ENCODE measurements around the gene CWC27. TPM values are rescaled to one million over a fixed set of nuclear protein-coding genes. Genes with fewer than 3 reads are reported as not detected.

Gene CWC27
- polyA plus RNA-seq, 1 donor, result 23.2 TPM

DNA sequence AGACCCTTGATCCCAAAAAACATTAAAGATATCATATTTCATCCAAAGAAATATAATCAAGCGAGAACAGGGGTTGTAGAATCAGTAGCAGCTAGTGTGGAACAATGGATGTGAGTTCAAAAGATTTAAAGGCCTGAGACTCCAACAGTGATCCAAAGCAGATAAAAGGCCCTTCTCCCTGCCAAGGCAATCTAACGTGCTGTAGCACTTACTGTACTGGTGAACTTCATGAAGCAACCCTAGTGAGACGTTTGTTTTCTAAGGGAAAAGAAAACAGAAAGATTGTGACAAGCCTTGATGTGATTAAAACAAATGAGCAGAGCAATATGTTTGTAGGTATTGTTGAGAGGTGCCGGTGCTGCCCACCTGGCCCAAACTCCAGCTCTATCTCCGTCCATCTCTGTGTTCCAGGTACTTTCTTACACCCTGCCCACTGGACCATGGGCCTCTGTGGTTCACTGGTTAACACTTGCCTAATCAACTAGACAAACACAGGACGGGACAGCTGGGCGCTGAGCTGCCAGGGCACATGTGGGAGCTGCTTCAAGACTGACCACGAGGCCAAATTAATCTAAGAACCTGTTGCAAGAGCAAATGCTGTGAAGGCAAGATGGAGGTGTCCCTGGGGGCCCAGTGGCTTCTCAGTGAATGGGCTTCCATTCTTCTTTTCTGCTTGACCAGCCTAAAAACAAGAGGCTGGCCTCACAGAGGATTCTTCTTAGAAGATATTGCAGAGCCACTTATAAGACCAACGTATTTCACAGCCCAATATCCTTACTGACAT, 265.5 kb downstream of the CWC27 start:
- DNase-seq (ENCODE audit: low read depth), result no peak

DNA sequence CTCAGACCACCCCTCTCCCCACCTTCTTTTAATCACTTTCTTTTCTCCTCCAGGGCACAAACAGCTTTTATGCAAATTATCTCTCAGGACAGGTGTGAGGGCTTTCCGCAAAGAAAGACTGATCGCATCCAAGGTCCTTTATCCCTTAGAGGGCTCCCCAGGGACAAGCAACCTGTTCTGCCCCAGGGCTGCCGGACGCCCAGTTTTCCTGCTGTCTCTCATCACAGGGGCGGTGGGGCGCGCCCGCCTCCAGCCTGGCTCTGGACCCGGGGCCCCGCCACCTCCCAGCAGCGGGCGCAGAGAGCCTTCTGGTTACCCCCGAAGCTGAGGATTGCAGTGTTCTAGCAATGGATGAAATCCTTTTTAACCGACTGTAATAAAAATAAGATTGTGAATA, 266.1 kb downstream of the CWC27 start:
- no peak for DNase-seq (ENCODE audit: low read depth)

DNA sequence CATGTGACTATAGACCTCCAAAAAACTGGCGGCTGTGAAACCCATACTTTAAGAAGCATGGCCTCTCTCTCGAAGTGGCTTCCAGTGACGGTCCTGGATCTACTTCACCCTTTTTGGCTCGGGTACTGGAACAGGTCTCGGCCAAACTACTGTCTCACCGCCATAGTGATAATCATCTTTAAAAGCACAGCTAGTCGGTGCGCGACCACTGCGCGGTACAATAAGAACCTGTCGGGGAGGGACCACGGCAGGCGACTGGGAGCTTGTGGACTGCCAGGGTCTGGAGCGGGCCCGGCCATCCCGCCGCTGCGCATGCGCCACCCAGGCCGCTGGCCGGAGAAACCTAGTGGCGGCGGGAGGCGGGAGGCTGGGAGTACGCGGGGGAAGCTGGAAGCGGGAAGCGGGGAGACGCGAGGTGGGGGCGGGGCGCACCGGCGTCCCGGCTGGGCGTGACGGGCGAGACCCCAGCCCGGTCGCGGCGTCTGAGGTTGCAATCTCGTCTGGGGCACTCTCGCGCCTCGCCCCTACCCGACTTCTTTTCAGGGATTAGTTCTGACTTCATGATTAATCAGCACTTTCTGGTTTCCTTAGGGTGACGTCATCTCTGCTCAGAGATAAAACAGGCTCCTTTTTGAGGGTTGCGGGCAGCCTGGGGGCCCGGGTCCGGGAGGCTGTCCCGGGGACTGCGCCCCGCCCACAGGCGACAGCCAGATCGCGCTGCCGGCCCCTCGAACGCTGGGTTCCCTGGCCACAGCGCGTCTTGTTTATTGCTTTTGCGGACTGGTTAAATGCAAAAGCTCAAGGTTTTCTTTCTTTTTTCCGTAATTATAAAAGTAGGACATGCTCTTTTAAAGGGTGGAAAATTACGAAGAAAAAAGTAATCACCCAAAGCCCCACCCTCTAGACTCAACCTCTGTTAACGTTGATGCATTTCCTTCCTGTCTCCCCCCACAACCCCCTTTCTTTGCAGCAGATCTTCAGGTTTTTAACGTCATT, 266.8 kb downstream of the CWC27 start:
- no peak for DNase-seq (ENCODE audit: low read depth)

DNA sequence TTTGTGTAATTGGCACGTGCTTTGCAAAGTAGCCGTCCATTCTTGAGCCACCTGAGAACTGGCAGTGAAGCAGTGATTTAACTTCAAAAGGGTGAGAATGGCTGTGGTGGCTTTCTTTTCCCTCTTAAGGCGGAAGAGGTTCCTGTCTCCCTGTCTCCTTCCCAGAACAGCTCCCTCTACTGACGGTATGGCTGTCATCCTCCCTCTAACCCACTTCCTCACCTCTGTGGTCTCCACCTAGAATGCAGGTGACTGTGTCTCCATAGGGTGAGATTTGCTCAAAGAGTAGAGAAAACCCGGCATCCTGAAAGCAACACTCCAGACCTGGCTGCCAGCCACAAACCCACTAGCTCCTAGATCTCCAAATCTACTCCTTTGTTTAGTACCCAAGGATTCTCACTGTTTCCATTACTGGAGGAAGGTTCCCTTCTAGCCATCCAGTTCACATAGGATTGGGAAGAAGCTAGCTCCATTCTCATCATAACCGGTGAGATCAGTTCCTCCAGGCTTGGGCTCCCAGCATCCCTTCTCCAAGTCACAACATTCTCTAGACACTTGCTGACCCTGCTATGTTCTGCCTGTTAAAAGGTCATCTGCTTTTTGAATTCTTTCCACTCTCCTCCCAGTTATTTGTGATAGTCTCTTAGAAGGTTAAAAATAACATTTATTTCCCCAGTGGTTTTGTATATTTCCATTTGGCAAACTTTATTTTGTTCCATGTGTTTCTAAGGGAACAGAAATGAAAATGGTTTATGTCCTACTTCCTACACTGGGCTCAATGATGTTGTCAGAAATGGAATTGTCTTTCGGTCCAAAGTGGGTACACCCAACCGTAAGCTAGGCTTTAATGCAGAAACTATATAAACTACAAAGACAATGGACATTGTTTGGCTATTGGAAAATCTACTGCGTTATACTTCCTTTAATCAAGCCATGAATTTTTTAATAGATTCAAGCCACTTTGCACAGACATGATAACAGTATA, 269.4 kb downstream of the CWC27 start:
- DNase-seq (ENCODE audit: low read depth), result no peak

DNA sequence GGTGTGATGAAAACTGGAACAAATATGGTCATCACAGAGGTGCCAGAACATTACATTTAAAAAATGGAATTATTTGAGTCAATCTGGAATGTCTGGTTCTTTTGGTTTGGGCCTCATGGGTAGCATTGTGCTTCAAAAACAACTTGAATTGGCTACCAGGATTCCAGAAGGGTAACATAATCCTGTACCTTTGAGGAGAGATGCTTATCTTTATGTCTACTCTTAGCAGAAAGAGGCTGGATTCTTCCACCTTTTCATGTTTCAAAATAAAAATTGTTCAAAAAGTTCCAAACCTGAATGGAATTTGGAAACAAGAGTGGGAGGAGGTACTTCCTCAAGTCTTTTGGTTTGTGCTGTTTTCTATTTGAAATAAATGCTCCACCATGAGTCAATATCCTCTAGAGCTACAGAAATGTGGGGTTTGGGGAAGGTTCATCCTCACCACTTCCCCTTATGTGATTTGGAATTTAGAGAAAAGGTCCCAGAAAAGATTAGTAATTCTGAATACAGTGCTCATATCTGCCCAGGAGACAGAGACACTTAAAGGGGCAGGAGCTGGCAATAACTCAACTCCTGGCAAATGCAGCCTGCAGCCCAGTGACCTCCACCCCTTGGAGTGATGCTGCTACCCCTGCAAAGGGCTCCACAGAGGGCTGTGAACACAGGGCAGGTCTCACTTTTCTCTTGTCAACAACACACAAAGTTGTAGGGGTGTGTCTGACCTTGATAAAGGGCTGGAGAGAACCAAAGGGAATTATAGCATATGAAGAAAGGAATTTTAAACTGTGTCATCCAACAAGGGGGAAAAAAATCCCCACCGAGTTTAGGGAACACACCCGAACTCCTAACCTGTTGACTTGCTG, 272.8 kb downstream of the CWC27 start:
- no peak for DNase-seq (ENCODE audit: low read depth)

DNA sequence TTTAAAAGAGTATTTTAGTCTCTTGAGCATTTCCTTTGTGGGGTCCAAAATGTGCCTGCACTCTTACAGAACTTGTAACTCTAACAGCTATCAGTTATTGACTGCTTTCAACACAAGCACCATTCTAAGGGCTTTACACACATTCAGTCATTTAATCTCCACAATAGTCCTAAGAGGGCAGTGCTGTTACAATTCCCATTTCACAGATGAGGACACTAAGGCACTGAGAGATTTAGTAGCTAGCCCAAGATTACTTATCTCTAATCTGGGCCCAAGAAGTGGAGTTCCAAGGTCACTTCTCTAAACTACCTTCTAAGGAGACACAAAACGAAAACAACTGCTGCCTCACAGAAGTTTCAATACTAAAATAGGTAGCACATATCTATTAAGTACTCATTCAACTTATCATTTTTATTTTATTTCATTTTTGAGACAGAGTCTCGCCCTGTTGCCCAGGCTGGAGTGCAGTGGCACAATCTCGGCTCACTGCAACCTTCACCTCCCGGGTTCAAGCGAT, 275.2 kb downstream of the CWC27 start:
- DNase-seq (ENCODE audit: low read depth), result no peak

DNA sequence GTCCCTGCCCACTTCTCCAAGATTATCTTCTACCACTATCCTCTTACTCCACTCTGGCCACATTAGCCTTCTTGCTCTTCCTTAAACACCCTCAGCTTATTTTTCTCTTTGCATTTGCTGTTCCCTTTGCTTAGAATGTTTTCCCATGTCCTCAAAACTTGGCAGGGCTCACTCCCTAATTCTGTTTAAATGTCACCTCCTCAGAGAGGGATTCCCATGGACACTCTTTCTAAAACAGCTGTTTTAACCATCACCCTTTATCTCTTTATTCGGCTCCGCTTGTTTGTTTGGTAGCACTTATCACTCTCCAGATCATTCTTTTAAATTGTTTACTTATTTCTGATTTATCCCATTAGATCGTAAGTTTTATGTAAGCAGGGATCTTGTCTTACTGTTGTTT, 278.5 kb downstream of the CWC27 start:
- DNase-seq (ENCODE audit: low read depth), result no peak

DNA sequence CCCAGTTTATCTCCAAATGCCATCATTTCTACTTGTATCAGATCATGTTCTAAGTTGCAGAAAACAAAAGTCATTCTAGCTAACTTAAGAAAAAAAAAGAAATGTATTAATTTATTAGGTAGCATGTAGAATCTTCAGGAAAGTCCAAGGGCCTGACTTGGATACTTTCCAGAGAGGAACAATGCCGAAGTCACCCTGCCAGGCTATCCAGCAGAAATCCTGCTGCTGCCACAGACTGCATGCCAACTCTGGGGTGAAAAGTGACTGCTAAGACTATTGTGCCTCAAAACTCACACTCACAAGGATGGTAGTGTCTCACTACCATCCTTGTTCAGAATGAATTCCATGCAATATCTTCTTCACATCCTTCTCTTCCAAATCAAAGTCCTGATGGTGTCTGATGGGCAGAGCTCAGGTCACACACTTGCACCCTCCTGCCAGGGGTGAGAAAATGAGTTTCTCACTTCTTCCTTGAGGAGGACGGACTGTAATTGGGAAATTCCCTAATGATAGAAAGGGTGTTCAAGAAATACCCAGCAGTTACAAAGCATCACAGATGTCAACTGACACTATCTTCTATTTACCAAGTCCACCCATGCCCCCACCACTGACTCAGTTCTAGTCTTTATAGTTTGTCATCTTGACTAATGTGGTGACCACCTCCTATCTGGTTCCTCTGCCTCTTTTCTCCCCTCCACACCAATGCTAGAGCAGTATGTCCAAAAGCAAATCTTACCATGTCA, 279.4 kb downstream of the CWC27 start:
- DNase-seq (ENCODE audit: low read depth), result no peak

DNA sequence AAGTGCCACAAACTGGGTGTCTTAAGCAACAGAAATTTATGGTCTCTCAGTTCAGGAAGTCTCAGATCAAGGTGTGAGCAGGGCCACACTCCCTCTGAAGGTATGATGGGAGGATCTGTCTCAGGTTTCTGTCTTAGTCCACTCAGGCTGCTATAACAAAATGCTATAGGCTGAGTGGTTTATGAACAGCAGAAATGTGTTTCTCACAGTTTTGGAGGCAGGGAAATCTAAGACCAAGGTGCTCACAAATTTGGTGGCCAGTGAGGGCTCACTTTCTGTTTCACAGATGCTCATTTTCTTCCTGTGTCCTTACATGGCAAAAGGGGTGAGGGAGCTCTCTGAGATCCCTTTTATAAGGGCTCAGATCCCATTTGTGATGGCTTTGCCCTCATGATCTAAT, 281.4 kb downstream of the CWC27 start:
- DNase-seq (ENCODE audit: low read depth), result no peak

DNA sequence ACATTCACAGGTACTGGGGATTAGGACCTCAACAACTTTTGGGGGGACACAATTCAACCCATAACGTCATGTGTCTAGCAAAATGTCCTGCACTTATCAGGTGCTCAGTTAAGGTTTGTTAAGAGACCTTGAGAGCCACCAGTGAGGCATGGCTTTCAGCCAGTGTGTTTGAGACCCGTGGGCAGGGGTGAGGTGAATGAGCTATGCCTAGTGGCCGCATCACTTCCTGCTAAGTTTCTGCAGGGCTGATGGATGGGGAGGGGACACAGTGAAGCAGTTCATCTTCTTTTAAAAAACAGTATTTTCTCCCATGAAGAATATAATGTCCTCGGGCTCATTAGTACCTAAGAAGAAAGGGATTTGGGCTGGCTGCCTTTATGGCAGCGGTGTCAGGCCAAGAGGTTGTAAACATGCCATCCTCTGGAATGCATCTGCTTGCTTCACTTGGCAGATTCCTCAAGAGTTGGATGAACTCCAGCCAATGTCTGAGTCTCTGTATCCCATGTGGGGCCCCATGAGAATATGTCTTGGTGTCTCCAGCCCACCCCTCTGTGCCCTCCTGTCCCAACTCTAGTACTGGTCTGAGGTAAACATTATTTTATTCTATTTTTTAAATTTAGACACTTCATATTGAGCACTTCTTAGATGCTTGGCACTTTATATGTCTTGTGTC, 282.2 kb downstream of the CWC27 start:
- DNase-seq (ENCODE audit: low read depth), result no peak

DNA sequence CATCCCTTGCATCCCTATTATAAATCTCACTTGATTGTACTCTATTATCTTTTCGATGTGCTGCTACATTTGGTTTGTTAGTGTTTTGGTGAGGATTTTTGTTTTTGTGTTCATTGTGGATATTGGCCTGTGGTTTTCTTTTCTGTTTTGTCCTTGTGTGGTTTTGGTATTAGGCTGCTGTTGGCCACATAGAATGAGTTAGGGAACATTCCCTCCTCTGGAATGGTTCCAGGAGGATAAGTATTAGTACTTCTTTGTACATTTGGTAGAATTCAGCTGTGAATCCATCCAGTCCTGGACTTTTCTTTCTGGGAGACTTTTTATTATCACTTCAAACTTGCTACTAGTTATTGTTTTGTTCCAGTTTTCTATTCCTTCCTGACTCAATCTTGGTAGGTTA, 287.2 kb downstream of the CWC27 start:
- DNase-seq (ENCODE audit: low read depth), result no peak

DNA sequence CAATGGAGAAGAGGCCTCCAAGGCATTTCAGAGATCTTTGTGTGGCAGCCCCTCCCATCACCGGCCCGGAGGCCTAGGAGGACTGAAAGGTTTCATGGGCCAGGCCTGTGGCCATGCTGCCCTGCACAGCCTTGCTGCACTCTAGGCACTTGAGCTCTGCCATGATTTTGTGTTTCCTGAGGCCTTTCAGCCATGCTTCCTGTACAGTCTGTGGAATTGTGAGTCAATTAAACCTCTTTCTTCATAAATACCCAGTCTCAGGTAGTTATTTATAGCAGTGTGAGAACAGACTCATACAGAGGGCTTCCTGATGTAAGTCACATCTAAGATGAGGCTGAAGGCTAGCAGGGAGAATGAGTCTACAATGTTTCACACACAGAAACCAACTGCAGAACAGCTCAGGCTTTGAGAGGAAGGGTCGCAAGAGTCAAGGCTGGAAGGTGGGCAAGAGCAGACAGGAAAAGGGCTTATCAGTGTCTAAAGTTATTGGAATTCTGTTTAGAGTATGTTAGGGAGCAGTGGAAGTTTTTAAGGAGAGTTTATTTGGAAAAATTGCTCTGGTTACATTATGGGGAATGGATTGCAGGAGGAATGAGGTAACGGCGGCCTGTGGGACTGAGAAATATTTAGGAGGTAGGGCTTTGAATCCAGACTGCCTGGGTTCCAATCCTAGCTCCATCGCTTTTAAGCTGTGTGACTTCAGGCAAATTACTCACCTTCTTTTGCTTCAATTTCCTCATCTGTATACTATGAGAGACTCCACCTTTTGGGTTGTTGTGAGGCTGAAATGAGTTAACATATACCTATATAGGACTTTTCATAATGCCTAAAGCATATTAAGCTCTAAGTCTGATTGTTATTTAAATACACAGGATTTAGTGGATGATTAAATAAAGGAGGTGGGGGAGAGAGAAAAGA, 291.2 kb downstream of the CWC27 start:
- DNase-seq (ENCODE audit: low read depth), result no peak

DNA sequence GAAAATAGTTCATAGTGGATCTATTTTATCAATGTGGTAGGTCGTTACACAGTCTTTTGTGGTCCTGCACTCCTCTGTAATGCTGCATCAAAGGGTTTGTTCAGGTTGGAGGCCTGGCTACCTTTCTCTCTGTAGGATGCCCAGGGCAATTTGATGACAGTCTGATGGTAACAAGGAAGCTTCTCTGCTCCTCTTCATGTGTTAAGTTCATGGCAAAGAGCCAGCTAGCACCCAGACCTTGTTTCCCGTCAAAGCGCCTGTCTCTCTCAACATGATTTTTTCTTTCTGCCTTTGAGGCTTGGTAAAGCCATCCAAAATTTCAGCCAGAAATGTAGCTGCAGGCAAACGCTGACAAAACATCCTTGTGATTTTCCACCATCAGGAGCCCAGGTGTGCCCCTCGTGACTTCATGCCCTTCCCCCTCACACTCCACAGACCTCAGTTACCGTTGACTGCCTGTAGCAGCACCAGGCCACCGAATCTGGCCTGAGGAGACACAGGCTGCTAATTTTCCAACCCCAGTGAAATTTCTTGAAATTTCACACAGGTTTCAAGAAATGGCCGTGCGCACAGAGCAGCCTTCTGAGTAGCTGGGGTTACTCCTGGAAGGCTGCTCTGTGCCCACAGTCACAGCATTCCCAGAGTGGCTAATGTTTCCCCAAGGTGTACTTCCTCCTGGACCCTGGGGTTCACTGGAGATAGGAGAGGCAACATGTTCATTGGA, 292.7 kb downstream of the CWC27 start:
- no peak for DNase-seq (ENCODE audit: low read depth)

DNA sequence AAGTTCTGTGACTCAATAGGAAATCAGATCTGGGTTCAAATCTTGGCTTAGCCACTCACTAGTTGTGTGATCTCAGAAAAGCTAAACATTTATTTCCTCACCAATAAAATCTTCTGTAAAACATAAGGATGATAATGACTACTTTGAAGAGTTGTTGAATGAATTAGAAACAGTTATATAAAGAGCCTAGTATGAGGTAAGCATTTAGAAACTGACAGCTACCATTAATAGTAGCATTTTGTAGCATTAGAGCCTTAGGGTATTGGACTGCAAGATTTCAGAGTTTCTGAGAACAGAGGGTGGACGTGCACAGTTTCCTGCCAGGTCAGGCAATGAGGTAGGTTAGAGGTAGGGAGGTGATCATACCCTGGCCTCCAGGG, 293.2 kb downstream of the CWC27 start:
- DNase-seq (ENCODE audit: low read depth), result no peak

DNA sequence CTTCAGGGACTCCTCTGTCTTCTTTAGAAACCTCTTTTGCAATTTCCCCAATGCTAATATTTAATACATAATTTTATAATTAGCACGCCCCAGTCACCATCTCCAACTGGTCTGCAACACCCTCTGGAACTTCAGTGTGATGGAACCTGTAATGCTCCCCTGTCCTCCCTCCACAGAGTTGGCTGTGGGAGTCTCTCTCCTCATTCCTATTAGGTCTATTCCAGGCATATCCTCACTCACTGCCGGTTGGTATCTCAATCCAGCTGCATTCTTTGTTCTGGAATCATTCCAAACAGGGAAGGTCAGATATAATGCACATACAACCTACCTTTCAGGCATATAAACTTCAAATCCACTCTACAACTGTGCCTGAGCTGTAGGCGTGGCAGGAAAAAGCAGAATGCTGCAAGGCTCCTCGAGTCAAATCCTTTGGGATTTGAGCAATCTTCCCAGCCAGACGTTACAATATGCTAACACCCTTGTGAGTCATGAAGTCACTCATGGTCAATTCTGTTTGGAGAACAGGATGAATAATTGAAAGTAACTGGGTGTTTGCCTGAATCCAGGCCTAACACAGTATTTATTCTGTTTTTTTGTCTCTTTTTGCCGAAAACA, 293.8 kb downstream of the CWC27 start:
- peak; percentile 44 for DNase-seq (ENCODE audit: low read depth)

DNA sequence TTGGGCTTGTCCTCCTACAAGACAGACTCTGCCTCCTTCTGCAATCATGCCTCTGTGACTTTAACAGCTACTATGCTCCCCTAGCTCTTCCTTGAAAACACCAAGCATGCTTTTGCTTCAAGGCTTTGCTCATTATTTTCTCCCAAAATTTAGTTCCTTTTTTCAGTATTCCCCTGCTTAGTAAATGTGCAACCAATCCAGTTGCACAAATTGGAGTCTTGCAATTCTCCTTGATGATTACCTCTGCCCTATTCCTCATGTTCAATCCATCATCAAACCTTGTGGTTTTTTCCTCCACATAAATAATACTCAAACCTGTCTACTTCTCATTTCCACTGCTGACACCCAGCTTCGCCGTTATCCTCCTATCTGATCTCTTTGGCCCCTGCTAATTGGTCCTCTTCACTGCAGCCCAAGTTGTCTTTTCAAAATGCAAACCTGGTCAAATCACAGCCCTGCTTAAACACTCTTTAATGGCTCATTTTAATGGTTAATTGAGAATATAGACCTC, 296.3 kb downstream of the CWC27 start:
- no peak for DNase-seq (ENCODE audit: low read depth)

Data from forelimb muscle (tissue), 1 donor.